Suprapubic skin (tissue), 4 donors: Measurements from ENCODE around the gene RASA3.

Source experiments
- POLR2A ChIP-seq, 2 donors: fragments of 450-650 bp; IDR thresholded peaks; one replicate each; pipeline ENCODE4 v1.6.1; 2017; ENCODE audit warnings: antibody characterized with exemption in 2 of 2, mild to moderate bottlenecking in 2 of 2, moderate library complexity in 2 of 2
- POLR2AphosphoS5 ChIP-seq, 3 donors: sonication (generic); formaldehyde crosslinking; IDR thresholded peaks; one replicate each; pipeline ENCODE4 v1.6.1; 2017; ENCODE audit warnings: antibody characterized with exemption in 3 of 3
- TF ChIP-seq, protein P1 (sequence below), 2 donors: fragments of 200-600 bp in 1 of 2; fragments of 450-650 bp in 1 of 2; sonication (generic) in 1 of 2; IDR thresholded peaks; one replicate each; pipeline ENCODE4 v1.5.1; 2016 to 2019; ENCODE audit warnings: antibody characterized with exemption in 2 of 2, mild to moderate bottlenecking in 1 of 2, moderate library complexity in 1 of 2

DNA sequence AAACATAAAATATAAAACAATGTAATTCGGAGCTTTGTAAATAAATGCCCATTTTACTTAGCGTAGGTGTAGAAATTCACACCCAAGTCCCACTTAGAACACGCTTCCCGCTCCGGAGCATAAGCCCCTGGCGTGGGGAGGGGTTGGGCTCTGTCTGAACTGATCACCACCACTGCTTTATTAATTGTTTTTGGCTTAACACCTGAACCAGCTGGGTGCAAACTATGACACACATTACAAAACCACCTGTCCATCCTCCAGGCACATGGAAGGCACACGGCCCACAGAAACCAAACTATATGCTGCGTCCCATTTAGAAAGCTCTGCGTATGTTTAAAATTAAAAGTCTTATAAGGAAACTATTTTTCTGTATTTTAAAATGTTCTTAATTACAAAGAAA is 25.9 kb downstream of the RASA3 start:
- TF ChIP-seq, protein P1, sequence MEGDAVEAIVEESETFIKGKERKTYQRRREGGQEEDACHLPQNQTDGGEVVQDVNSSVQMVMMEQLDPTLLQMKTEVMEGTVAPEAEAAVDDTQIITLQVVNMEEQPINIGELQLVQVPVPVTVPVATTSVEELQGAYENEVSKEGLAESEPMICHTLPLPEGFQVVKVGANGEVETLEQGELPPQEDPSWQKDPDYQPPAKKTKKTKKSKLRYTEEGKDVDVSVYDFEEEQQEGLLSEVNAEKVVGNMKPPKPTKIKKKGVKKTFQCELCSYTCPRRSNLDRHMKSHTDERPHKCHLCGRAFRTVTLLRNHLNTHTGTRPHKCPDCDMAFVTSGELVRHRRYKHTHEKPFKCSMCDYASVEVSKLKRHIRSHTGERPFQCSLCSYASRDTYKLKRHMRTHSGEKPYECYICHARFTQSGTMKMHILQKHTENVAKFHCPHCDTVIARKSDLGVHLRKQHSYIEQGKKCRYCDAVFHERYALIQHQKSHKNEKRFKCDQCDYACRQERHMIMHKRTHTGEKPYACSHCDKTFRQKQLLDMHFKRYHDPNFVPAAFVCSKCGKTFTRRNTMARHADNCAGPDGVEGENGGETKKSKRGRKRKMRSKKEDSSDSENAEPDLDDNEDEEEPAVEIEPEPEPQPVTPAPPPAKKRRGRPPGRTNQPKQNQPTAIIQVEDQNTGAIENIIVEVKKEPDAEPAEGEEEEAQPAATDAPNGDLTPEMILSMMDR (IDR thresholded peaks at IDR 0.05): no peak
- no peak for TF ChIP-seq POLR2AphosphoS5 (IDR thresholded peaks at IDR 0.05)
- no peak for TF ChIP-seq POLR2A (IDR thresholded peaks at IDR 0.05)
